ENCODE measurements around the gene PRAMEF33.
"Not testable (repeated sequence)": the region's sequence is repeated elsewhere in the genome, so short reads cannot be mapped to it uniquely, and the experiment has no call there.

PRAMEF33 gene, protein sequence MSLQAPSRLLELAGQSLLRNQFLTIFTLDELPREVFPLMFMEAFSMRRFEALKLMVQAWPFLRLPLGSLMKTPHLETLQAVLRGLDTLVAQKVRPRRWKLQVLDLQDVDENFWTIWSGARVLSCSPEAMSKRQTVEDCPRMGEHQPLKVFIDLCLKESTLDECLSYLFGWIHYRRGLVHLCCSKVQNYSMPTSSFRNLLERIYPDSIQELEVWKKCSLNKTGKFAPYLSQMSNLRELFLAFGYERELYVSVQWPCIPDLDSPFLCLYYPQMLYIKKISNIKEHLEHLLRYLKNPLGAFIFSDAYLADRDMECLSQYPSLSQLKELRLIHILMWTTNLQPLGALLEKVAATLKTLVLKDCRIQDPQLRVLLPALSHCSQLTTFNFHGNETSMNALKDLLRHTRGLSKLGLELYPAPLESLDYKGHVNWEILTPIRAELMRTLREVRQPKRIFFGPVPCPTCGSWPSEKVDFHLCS

GRCh38 chr1:13303239-13303638, at the start of gene PRAMEF33:
PRAMEF33 (plus strand) TSS chr1:13303539; CDS start chr1:13305955, 2,416 bp downstream.
- DNase-seq: not testable (repeated sequence)

GRCh38 chr1:13253898-13254297, 49.4 kb upstream of the PRAMEF33 start, which contains the start of gene PRAMEF5:
PRAMEF5 (plus strand) TSS chr1:13254198; CDS start chr1:13259269, 5,071 bp downstream.
- not testable (repeated sequence) for DNase-seq

- DNase-seq: not testable (repeated sequence)
Measured at GRCh38 chr1:13265124-13265523, 38.2 kb upstream of the PRAMEF33 start.

GRCh38 chr1:13277016-13277415, 26.3 kb upstream of the PRAMEF33 start:
- DNase-seq: not testable (repeated sequence)

- DNase-seq: not testable (repeated sequence)
Measured at GRCh38 chr1:13279617-13280016, 23.7 kb upstream of the PRAMEF33 start.

- DNase-seq: not testable (repeated sequence)
Measured at GRCh38 chr1:13285037-13285436, 18.3 kb upstream of the PRAMEF33 start, which contains the start of gene PRAMEF8. PRAMEF8 (minus strand) TSS chr1:13285137; CDS start chr1:13284091, 1,046 bp downstream.

DNA sequence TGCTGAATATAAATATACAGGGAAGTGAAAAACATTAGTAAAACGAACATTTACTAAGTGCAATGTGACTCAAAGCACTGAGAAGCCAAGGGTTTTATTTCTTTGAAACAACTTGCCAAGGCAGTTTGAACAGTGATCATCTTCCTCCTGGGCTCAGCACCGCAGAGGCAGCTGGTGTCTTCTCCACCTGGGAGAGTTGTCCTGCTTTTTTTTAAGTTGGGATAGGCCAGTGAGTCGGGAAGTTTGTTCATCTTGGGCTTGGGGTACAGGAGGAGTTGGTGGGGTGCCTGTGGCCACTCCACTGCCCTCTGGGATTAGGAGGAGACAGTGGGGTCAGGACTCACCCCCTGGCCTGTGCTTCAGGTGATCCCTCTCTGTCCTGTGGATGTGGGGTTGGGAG, 14.3 kb upstream of the PRAMEF33 start:
- DNase-seq: not testable (repeated sequence)

DNA sequence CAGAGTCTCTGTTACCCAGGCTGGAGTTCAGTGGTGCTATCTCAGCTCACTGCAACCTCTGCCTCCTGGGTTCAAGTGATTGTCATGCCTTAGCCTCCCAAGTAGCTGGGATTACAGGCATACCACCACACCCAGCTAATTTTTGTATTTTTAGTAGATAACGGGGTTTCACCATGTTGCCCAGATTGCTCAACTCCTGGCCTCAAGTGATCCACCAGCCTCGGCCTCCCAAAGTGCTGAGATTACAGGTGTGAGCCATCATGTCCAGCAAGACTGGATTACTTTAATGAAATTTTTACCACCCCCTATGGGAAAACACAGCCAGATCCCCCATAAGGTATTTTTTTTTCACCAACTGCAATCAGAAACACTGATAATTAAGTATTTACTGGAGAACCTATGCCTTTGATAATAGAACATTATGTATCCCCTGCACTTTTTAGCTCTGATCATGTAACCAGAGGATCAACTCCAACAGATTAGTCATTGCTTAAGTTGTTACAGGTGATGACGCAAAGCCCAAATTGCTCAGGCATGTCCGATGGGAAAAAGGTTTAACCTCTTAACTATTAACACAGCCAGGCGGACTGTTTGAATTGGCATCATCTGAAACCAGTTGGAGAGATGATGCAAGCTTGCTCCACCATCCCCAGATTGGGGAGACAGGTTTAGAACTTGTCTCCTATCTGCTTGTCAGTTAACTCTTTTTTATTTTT, 6.0 kb upstream of the PRAMEF33 start:
- DNase-seq: not testable (repeated sequence)

- not testable (repeated sequence) for DNase-seq
Measured at GRCh38 chr1:13298699-13299098, 4.6 kb upstream of the PRAMEF33 start.

- DNase-seq: not testable (repeated sequence)
Measured at GRCh38 chr1:13302197-13302596, 1.1 kb upstream of the PRAMEF33 start.

DNA sequence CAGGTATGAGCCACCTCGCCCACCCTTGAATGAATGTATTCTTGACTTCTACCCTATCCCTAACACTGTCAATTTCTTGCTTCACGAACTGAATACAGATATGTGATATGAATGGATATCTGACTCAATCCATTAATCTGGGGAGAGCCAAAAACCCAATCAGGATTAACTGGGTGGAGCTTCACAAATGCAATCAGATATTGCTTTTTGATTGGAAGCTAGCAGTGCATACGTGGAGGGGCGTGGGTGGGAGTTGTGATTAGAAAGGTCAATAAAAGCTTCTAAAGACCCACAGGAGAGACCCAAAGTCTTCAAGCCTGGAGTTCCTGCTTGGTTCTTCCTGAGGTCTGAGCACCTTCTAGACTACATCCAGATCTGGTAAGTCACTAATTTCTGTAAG, 11.9 kb downstream of the PRAMEF33 start, which contains the start of gene PRAMEF15:
TSS of gene PRAMEF15 (plus strand) at position 301 of the 400 bp plus-strand sequence. CDS start 2,827 bp downstream, outside the sequence.
- DNase-seq: not testable (repeated sequence)

GRCh38 chr1:13342496-13342895, 39.2 kb downstream of the PRAMEF33 start:
- not testable (repeated sequence) for DNase-seq

- DNase-seq: not testable (repeated sequence)
Measured at GRCh38 chr1:13347034-13347433, 43.7 kb downstream of the PRAMEF33 start, which contains the start of gene PRAMEF14. PRAMEF14 (minus strand) TSS chr1:13347134; CDS start chr1:13345314, 1,820 bp downstream.

- not testable (repeated sequence) for DNase-seq
Measured at GRCh38 chr1:13353476-13353875, 50.1 kb downstream of the PRAMEF33 start.

- DNase-seq: not testable (repeated sequence)
Measured at GRCh38 chr1:13354475-13354874, 51.1 kb downstream of the PRAMEF33 start.

DNA sequence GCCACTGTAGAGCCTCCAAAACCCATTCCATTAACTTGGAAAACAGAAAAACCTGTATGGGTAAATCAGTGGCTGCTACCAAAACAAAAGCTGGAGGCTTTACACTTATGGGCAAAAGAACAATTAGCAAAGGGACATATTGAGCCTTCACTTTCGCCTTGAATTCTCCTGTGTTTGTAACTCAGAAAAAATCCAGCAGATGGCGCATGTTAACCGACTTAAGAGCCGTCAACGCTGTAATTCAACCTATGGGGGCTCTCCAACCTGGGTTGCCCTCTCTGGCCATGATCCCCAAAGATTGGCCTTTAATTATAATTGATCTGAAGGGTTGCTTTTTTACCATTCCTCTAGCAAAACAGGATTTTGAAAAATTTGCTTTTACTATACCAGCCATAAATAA, 53.4 kb downstream of the PRAMEF33 start:
- peak; percentile 69 for DNase-seq

Measured in hematopoietic multipotent progenitor cell treated with erythropoietin and hydrocortisone succinate and interleukin-3 and kit ligand, for 8 days (in vitro differentiated cells).